Stimulated activated CD8-positive, alpha-beta memory T cell treated with anti-CD3 and anti-CD28 coated beads, Interleukin-7, amount 100 ng/mL, for 24 hours (primary cell): ENCODE results near the gene RNF224.

Experiments used
- DNase-seq: peaks from one replicate; pipeline ENCODE4 v3.0.0-alpha.2; 2020; ENCODE audit warnings: low read depth

Gene RNF224

DNA sequence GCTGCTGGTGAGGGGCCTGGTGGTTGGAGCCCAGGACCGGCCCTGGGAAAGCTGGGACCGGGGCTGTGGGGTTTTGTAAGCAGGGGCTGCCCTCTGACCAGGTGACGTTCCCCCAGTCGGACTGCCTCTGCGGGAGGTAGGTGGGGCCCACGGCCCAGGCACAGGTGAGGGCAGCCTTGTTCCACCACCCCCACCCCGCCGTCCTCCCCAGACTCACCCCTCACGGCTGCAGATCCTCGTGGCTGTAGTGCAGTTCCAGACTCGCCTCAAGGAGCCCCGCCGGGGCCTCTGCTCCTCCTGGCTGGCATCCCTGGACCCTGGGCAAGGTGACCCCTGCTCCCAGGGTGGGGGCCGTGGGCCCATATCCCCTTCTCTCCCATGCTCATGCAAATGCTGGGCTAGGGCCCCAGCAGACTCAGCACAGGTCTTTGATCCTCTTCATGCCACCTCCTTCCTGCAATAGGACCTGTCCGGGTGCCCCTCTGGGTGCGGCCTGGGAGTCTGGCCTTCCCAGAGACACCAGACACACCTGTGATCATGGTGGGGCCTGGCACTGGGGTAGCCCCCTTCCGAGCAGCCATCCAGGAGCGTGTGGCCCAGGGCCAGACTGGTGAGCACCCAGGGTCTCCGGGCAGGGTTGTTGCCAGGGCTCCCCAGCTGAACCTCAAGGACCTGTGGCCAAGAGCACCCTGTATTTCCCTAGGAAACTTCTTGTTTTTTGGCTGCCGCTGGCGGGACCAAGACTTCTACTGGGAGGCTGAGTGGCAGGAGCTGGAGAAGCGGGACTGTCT lies 11.9 kb upstream of the RNF224 start:
- DNase-seq: no peak

- no peak for DNase-seq
These were observed 10.9 kb upstream of the RNF224 start for GRCh38 chr9:137216188-137216965.

GRCh38 chr9:137217276-137218211 lies 9.8 kb upstream of the RNF224 start:
- no peak for DNase-seq

- DNase-seq: no peak
These were observed 9.0 kb upstream of the RNF224 start for GRCh38 chr9:137218212-137218753.

- DNase-seq: no peak
These were observed 8.5 kb upstream of the RNF224 start for GRCh38 chr9:137218754-137219271.

DNA sequence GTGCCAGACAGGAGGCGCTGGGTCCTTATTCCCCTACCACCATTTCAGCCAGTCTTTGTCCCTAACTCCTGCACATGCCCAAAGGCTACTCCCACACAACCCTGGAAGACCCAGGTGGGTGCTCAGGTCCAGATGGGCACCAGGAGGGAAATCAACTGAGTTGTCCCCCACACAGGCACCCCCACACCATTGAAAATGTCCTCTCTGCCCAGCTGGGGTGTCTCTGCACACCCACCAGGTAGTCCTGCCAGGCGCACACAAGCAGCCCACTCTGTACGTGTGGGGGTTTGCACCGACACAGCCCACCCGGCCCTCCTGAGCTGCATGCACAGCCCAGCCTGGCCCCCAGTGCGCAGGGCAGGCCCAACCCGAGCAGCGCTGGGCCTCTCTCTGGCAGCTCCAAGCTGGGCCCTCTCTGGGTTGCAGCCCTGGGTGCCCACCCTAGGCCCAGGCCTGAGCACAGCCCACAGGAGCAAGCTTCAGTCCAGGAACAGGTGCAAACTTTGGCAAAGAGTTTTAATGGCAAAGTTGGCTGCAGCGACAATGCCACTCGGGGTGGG lies 7.5 kb upstream of the RNF224 start:
- DNase-seq: no peak

DNA sequence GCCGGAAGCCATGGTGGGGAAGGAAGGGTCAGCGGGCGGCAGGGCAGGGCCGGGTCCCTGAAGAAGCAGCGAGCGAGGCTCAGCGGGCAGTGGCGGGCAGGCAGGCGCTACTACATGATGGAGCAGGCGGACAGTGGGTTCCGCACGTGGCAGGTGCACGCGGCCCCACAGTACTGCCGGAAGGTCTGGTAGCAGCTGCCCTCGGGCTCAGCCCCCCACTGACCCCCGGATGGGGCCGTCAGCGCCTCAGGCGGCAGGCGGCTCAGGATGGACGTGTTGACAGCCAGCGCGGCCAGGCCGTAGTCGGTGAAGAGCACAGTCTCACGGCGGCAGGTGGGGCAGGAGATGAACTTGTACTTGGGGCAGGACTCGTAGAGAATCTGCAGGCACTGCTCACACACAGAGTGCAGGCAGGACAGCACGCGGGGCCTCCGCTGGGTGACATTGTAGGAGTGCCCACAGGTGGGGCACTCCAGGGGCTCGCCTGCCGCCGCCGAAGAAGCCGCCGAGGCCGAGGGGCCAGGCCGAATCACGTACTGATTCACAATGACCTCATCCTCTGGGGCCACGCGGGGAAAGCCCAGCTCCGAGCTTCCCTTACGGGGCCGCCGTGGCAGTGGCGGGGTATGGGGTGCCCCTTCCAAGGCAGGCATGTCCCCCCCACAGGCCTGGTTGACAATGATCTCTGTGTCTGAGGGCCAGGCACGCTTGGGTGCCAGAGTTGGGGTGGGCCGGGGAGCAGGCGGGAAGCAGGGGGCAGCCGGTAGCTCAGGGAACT lies 6.8 kb upstream of the RNF224 start:
- DNase-seq: no peak

DNA sequence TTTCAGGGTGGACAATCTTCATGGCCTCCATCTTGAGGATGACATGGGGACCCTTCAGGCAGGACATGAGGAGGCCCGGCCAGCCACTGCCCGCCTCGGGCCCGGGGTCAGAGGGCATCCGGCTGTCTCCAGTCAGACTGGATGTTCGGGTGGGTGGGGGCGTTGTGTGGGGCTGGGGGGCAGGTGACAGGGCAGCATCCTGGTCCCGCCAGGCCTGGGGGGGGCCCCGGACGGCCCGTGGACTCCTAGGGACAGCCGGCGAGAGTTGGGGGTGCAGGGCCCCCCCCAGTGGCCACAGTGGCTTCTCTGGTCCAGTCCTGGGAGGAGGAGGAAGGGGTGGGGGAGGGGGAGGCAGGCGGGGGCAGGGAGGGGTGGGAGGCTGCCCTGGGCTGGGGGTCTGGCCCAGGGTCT lies 6.2 kb upstream of the RNF224 start:
- DNase-seq: no peak

DNA sequence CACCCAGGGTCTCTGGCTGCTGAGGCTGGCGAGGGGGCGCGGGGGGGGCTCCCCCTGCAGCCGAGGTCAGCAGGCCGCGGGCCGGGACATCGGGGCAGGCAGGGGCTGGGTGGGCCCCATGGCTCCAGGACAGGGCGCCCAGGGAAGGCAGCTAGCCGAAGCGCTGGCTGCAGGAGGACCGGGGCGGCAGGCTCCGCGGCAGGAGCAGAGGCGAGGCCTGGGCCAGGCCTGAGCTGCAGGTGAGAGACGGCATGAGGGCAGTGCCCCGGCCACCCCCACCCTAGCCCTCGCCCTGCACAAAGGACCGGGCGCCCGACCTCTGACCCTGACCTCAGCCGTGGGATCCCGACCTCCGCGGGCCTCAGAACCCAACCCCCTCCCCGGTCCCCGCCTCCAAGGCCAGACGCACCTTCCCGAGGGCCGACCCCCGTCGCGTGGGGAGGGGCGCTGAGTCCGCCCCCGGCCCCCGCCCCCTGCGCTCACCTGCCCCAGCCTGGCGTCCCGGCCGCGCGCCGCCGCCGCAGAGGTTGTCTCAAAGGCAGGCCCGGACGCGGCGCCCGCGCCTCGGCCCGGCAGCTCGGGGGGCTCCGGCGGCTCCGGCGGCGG lies 5.7 kb upstream of the RNF224 start:
- no peak for DNase-seq

GRCh38 chr9:137222190-137223077 lies 4.9 kb upstream of the RNF224 start, which contains the start of gene RNF208:
Gene RNF208 (minus strand): TSS chr9:137222240. CDS start chr9:137221212, 1,028 bp downstream.
- DNase-seq: no peak

GRCh38 chr9:137223078-137223970 lies 4.0 kb upstream of the RNF224 start:
- peak; percentile 97 for DNase-seq

DNA sequence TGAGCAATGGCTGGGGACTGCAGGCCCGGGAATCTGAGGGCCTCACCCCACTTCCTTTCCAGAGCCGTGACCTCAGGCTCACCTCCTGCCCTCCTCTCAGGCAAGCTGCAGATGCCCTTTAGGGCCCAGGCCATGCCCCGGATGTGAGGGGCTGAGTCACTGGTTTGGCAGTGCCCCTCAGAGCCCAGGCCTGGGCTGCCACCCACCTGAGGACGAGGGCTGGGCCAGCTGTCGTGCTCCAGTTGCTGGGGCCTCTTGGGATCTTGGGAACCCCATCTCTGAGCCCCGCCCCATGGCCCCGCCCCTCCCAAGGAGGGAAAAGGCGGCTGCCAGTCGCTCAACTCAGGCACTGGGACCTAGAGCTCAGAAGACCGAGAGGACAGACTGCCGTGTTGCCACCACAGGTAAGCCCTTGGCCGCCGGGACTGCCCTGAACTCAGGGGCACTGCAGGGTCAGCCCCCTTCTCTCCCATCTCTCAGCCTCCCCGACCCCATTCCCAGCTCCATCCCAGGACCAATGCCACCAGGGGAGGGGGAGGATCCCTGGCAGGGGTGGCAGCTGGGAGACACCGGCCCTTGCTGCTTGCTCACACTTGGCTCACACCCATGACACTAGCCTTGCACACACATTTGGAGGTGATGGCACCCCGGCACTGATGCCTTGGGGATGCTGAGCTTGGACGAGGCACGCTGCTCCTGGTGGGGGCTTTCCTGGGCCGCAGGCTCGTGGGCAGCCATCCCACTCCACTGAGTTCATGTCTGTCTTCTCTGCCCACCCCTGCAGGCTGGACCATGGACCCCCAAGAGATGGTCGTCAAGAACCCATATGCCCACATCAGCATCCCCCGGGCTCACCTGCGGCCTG lies 2.2 kb upstream of the RNF224 start, which contains the start of gene CYSRT1:
Gene CYSRT1, plus strand, starts transcription at position 345 of the 865 bp plus-strand sequence. Its CDS starts 448 bp downstream, at position 793.
- DNase-seq: no peak

- DNase-seq: no peak
These were observed 1.5 kb upstream of the RNF224 start for GRCh38 chr9:137225699-137226331.

GRCh38 chr9:137226338-137227053 lies 806 bp upstream of the RNF224 start:
- no peak for DNase-seq

DNA sequence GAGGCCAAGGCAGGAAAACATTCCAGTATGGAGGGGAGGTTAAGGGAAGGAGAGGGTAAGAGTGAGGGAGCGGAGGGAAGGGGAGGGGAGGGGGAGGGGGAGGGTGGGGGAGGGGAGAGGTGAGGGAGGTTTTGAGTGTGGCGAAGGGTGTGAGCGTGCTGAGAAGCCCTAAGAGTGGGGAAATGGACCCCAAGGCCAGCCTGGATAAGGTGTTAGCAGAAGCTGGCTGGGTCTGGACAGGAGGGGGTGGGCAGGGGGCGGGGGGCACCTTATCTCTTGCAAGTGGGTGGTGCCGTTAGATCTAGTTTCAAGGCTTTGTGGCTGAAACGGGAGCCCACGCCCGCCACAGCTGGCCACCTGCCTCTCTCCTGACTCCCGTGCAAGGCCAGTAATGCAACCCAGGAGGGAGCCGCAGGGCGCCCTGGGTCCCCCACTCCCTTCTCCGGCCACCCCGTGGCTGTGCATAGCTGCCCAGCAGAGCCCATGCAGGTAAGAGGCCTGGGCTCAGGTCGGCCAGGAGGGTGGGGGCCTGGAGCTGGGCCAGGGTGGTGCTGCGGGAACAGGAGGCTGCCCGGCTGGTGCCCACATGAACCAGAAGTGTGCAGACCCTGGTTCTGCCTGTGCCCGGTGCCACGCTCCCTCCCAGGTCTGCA lies 677 bp downstream of the RNF224 start:
- no peak for DNase-seq
